Motor neuron (in vitro differentiated cells): Measurements from ENCODE around the gene ME3. TPM values are rescaled to one million over a fixed set of nuclear protein-coding genes. Genes with fewer than 3 reads are reported as not detected.

ENCODE experiments used
- ATAC-seq, 8 experiments: fragments of 200-7000 bp; cut with Tn5 transposase; replicated peaks in 6 of 8; 2 replicates each; pipeline ENCODE4 v1.8.0; 2021; ENCODE audit warnings: mild to moderate bottlenecking in 8 of 8, moderate library complexity in 8 of 8
- H3K27ac ChIP-seq, 2 donors: fragments of 250-450 bp; sonication (Bioruptor Pico); 2 replicates each; pipeline ENCODE4 v1.9.0; 2021; ENCODE audit warnings: antibody characterized with exemption in 2 of 2, mild to moderate bottlenecking in 2 of 2, moderate library complexity in 1 of 2
- H3K4me1 ChIP-seq, 2 donors: fragments of 250-450 bp; sonication (Bioruptor Pico); replicated peaks in 1 of 2; 2 replicates each; pipeline ENCODE4 v1.6.1; 2021; ENCODE audit warnings: antibody characterized with exemption in 2 of 2, mild to moderate bottlenecking in 2 of 2, moderate library complexity in 1 of 2
- H3K4me3 ChIP-seq, 5 donors: fragments of 250-450 bp; sonication (Bioruptor Pico); 2 replicates each; pipeline ENCODE4 v1.9.0; 2021; ENCODE audit warnings: antibody characterized with exemption in 5 of 5, mild to moderate bottlenecking in 5 of 5, moderate library complexity in 4 of 5
- WGBS, 10 experiments: fragments of 450-650 bp; shearing (Covaris generic); methylation state at CpG; one replicate each; pipeline ENCODE4 v1.0.0; 2022; 5-methylcytosine and 5-hydroxymethylcytosine counted together
- in situ Hi-C, 9 experiments: fragments of 400-800 bp; cut with MboI; loops; one replicate each; pipeline ENCODE4 v1.15.0; 2021; ENCODE audit warnings: low sequenced_read_pairs in 9 of 9, low pct_unique_long_range_greater_than_20kb in 2 of 9; ENCODE audit not compliant: unreplicated experiment in 9 of 9
- total RNA-seq, 8 experiments: library from RNA; unstranded; fragments of 300-600 nt; gene quantifications; 2 replicates each; pipeline versions ENCODE4 v1.2.3 to v1.2.4, GENCODE V29; 2022

ME3 gene
- total RNA-seq, 8 experiments from 2014 or later = 3.3 to 13.0 (median 9.6) TPM

DNA sequence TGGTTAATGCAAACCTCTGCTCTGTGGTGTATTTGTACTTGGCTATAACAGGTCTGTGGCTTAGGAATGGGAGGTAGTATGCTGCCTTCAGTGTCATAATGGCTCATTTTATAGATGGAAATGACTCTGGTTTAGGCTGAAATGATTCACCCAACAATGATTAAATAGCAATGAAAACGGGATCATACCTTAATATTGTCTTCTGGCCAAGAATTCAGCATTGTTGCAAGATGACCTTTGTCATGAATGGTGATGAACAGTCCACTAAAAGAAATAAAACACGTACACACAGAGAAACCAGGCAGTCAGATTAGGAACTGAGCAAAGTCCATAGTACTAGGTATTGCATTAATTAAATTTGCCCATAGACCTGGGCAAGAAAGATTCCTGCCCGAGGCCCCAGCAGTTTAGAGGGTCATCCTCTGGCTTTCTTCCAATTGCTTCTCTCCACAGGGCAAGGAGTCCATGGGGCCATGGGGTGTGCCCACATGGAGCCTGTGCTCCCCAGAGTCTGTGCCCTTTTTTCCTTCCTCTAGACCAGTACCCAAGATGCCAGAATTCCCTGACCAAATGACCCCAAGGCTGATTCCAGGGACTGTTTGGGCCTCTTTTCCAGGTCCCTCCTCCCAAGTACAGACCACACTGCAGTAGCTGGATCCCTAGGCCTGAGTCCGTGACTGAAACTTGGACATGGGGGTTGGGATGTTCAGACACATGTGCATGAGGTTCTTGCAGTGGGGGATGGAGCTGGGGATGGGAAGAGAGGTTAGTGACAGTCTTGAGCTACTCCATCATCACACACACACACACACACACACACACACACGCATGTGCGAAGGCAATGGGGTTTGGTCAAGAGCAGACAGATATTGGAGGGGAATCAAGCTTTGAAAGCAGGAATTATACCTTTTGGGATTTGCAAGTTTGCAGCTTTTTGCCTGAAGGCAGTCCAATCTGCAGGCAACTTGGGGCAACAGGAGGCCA is 163.5 kb downstream of the ME3 start:
- WGBS, 10 experiments = 14 to 100% (median 72%) methylated on average over 1 to 4 of the region's 6 CpGs
- ATAC-seq = no peak
- peaks cover 2 to 3% of the 10 kb centered on the region in 2 donors for H3K4me1 ChIP-seq

DNA sequence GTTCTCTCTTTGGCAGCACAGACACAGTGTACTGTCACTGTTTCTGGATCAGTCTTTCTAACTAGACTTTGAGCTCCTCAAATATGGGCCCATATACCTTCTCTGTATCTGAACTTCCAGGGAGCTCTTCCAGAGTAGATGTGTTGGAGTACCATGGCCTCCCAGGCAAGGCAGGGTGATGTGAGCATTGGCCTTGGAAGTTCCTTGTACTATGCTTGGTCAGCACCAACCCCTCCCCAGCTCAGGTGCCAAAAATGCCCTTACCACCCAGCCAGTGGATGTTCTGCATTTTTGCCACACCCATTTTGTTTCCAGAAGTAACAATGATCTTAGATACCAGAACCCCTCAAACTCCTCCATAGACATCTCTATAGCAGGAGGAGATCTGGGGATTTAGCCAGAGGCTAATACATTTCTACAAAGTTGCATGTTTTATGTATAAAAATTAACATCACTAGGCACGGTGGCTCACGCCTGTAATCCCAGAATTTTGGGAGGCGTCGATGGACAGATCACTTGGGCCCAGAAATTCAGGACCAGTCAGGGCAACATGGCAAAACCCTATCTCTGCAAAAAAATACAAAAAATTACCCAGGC is 165.1 kb downstream of the ME3 start:
- Histone ChIP-seq H3K4me3 (no peak overlapping the region), H3K4me1 (peaks cover 10% of the 10 kb centered on the region in 2 donors), H3K27ac (no peak overlapping the region)
- in situ Hi-C loops = loop anchor here in 1 of 9 experiments (25.0 kb wide), 1 partner anchor 105 kb away; no protein-coding TSS in a partner anchor
- WGBS, 10 experiments = 0 to 100% (median 84%) methylated on average over 1 to 4 of the region's 4 CpGs; no CpG with 5 or more reads in 4 of the 10 experiments
- peak in 3 of 8 experiments; percentile 72 to 86 (median 85) for ATAC-seq

More for the DNA sequence above, 163.5 kb downstream of the ME3 start:
- H3K27ac ChIP-seq = no peak overlapping the region
- in situ Hi-C loops = loop anchor here in 1 of 9 experiments (25.0 kb wide), 1 partner anchor 103 kb away; no protein-coding TSS in a partner anchor
- H3K4me3 ChIP-seq = no peak overlapping the region

DNA sequence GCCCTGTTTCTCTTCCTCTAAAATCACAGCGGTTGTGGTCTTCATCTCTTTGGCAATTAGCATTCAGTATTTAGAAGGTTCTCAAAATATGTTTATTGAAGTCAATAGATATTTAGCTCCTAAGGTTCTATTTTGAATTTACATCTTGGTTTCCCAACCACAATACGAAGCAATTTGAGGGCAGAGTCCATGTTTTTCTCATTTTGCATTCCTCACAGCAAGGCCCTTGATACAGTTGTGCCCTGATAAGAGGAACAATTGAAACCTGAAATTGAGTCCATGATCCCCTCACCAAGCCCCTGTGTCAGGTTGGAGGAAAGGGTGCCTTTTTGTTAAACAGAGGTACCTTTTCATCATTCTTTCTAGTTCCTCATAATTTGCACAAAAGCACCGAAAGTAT is 166.2 kb downstream of the ME3 start:
- no peak for ATAC-seq
- in situ Hi-C loops = loop anchor here in 1 of 9 experiments (25.0 kb wide), 1 partner anchor 106 kb away; no protein-coding TSS in a partner anchor
- Histone ChIP-seq H3K4me1 (peaks cover 10% of the 10 kb centered on the region in 2 donors), H3K4me3 (no peak overlapping the region), H3K27ac (no peak overlapping the region)
- WGBS, 10 experiments = 83 to 100% (median 100%) methylated on average over 1 to 3 of the region's 3 CpGs; no CpG with 5 or more reads in 2 of the 10 experiments

DNA sequence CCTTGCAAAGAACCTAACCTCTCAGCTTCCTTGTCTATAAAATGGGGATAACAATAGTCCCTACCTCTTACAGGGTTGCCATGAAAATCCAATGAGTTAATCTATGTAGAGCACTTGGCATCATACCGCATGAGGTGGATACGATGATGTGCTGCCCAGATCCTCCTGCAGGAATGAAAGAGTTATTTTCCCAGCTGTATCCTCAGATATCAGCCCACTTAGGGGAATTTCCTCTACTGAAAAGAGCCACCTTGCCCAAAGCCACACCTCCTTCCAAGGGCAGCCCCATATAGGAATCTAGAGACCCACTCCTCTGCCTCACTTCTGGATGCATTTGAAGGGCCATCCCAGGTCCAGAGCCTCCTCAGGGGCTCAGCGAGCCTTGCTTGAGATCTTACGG is 169.3 kb downstream of the ME3 start:
- WGBS, 10 experiments = 72 to 100% (median 99%) methylated on average over 1 to 4 of the region's 4 CpGs; no CpG with 5 or more reads in 2 of the 10 experiments
- no peak overlapping the region for H3K27ac ChIP-seq
- no peak for ATAC-seq
- in situ Hi-C loops = loop anchor here in 1 of 9 experiments (25.0 kb wide), 1 partner anchor 109 kb away; no protein-coding TSS in a partner anchor
- H3K4me3 ChIP-seq = no peak overlapping the region
- H3K4me1 ChIP-seq = peaks cover 10% of the 10 kb centered on the region in 2 donors

DNA sequence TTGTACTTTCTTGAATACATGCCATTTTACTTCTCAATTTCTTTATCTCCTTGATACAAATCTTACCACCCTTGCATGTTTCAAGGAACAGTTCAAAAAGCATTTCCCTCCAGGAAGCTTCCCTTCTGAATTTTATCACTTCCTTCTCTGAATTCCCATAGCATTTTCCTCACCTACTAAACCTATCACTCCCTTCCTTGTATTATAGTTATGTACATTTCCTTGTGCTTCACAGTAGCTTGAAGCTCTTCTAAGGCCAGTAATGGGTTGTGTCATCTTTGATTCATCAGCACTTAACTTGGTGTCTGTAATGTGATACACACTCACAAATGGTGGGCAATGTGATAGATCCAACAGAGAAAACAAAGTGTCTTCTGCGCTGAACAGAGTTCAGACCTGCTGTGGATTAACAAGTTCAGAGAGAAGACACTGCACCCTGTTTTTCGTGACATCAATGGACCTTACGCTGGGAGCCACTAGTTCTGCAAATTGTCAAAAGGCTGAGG is 170.2 kb downstream of the ME3 start:
- ATAC-seq = peak in 2 of 8 experiments; percentile 20 to 46
- in situ Hi-C loops = loop anchor here in 1 of 9 experiments (25.0 kb wide), 1 partner anchor 110 kb away; no protein-coding TSS in a partner anchor
- WGBS, 10 experiments = 75 to 100% (median 100%) methylated on average over 1 to 2 of the region's 3 CpGs; no CpG with 5 or more reads in 2 of the 10 experiments

DNA sequence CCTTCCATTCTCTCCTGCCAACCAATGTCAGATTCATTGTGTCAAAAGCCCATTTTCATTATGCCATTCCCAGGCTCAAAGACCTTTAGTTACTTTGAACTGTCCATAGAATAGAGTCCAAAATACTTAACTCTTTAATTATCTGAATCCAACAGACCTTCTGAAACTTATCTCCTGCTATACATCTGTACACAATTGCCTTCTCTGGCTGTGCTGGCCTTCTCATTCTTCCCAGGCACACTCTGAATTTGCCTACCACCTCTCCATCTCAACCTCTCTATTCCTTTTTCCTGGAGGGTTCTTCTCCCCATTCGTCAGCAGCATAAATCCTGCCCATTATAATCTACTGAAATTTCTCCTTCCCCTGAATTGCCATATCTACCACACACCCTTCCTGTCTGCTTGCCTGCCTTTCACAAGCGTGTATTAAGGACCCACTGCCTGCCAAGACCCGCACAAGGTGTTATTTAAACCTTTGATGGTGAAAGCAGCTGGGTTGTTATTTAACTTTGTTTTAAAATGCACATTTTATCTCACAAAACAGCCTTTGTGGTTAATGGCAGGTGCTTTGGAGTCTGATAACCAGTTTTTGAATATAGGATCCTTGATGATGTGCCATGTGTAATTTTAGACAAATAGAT is 171.8 kb downstream of the ME3 start:
- Histone ChIP-seq H3K4me1 (peaks cover 10% of the 10 kb centered on the region in 2 donors), H3K27ac (no peak overlapping the region), H3K4me3 (no peak overlapping the region)
- no peak for ATAC-seq
- 43 to 100% (median 74%) methylated on average over 1 to 3 of the region's 3 CpGs; no CpG with 5 or more reads in 2 of the 10 experiments for WGBS, 10 experiments
- in situ Hi-C loops = loop anchor here in 1 of 9 experiments (25.0 kb wide), 1 partner anchor 112 kb away; no protein-coding TSS in a partner anchor

More for the DNA sequence above, 170.2 kb downstream of the ME3 start:
- no peak overlapping the region for H3K4me3 ChIP-seq
- H3K27ac ChIP-seq = no peak overlapping the region
- H3K4me1 ChIP-seq = peaks cover 10% of the 10 kb centered on the region in 2 donors

DNA sequence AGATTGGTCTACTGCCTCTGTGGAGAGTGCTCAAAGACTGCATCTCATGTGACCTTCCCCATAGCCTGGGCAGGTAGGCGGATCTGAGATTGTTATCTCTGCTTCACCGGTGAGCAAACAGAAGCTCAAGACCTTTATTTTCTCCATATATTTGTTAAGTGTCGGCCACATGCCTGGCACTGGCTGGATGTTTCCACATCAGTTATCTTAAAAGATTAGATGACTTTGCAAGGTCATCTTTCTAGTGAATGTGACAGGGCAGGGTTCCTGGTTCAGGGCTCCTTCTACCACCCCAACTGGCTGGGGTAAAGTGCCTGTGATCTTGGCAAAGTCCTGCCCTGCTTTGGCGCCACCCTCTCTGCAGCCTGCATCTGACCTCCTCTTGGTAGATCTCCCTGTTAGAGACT is 172.7 kb downstream of the ME3 start:
- in situ Hi-C loops = loop anchor here in 1 of 9 experiments (25.0 kb wide), 1 partner anchor 113 kb away; no protein-coding TSS in a partner anchor
- ATAC-seq = no peak

DNA sequence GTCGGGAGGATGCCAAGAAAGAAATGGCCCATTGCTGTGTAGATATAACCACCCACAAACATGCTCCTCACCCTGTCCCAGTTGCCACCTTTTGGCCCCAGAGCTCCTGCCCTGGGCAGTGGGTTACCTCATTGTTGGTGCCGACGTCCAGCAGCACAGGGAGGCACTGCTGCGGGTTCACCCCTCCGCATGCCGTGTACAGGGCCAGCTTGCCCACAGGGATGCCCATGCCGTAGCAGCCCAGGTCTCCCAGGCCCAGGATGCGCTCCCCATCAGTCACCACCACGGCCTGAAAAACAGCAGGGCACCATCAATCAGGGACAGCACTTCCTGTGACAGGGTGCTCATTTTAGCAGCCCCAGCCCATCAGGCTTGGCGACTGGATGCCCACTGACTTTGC is 174.6 kb downstream of the ME3 start:
- no peaks in the 10 kb centered on the region for H3K4me1 ChIP-seq
- in situ Hi-C loops = no loop called here

More for the DNA sequence above, 172.7 kb downstream of the ME3 start:
- WGBS, 10 experiments = 75 to 100% (median 89%) methylated on average over 1 to 4 of the region's 4 CpGs; no CpG with 5 or more reads in 3 of the 10 experiments
- H3K27ac ChIP-seq = no peak overlapping the region
- no peak overlapping the region for H3K4me3 ChIP-seq
- peaks cover 10% of the 10 kb centered on the region in 2 donors for H3K4me1 ChIP-seq

DNA sequence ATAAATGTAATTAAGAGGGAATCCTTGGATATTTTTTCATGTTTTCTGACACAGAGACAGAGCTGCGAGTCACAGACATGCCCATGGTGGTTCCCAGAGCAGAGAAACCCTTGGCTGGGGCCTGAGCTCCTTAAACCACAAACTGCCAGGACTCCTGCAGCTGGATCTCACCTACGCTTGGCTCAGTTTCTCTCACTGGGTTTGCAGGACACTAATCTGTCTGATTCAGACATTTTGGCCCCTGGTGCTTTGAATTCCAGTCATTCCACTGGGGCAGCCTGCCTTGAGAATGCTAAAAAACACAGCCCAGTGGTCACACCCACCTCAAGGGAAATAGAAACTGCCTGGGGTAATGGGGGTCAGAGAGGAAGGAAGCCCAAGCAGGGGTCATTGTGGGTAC is 175.1 kb downstream of the ME3 start:
- 20 to 100% (median 92%) methylated on average over 1 to 2 of the region's 2 CpGs; no CpG with 5 or more reads in 5 of the 10 experiments for WGBS, 10 experiments
- Histone ChIP-seq H3K4me1 (no peaks in the 10 kb centered on the region), H3K27ac (no peak overlapping the region), H3K4me3 (no peak overlapping the region)
- in situ Hi-C loops = no loop called here
- ATAC-seq = peak in 2 of 8 experiments; percentile 58 to 75

More for the DNA sequence above, 174.6 kb downstream of the ME3 start:
- 74 to 100% (median 97%) methylated on average over 1 to 8 of the region's 10 CpGs; no CpG with 5 or more reads in 5 of the 10 experiments for WGBS, 10 experiments
- H3K27ac ChIP-seq = no peak overlapping the region
- no peak for ATAC-seq
- H3K4me3 ChIP-seq = no peak overlapping the region

DNA sequence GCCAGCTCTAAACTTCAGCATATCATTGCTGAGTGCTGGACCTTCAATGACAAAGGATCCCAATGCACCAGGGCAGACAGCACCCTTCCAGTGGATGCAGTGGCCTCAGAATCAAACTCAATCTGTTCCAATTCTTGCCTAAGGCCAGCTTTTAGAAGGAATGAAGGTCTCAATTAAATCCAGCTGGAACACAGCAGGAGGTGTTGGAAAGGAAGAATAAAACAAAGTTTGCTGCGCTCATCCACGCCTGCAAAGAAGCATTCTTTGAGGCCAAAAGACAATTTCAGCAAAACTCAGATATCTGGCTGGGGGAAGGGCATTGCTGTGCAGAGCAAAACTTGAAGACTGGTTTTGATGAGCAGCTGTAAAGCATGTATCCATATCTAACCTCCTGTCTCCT is 177.1 kb downstream of the ME3 start:
- Histone ChIP-seq H3K4me3 (no peak overlapping the region), H3K4me1 (no peaks in the 10 kb centered on the region), H3K27ac (no peak overlapping the region)
- 68 to 94% (median 84%) methylated on average over 2 of the region's 2 CpGs; no CpG with 5 or more reads in 5 of the 10 experiments for WGBS, 10 experiments
- no peak for ATAC-seq
- in situ Hi-C loops = no loop called here

DNA sequence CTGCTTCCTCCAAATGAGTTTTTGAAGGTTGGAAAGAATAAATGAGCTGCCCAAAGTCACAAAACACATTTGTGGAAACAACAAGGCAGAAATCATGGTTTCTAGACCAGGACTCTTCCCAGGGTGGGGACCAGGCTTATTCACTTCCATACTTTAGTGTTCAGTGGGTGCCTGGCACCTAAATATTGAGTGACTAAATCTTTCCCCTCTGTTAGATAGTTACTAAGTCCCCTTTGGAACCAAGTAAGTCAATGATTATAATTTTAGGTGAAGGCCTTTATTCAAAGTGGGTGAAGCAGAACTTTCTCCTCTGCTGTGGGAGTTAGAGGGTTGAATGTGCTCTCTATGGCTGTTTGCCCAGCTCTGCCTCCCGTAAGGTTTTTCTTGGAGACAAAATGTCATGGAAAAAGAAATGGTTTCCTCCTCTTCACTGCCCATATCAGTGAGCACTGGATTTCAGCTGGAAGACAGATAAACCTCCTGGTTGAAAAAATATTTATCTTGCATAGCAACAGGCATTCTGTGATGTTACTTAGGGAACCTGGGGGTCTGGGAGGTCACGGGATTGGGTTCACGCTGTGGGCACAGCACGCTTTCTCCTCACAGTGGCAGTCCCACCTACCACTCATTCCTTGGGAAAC is 179.9 kb downstream of the ME3 start:
- Histone ChIP-seq H3K4me3 (no peak overlapping the region), H3K4me1 (no peaks in the 10 kb centered on the region), H3K27ac (no peak overlapping the region)
- peak in 1 of 8 experiments; percentile 54 for ATAC-seq
- 80 to 100% (median 100%) methylated on average over 1 to 3 of the region's 4 CpGs; no CpG with 5 or more reads in 2 of the 10 experiments for WGBS, 10 experiments
- in situ Hi-C loops = no loop called here

DNA sequence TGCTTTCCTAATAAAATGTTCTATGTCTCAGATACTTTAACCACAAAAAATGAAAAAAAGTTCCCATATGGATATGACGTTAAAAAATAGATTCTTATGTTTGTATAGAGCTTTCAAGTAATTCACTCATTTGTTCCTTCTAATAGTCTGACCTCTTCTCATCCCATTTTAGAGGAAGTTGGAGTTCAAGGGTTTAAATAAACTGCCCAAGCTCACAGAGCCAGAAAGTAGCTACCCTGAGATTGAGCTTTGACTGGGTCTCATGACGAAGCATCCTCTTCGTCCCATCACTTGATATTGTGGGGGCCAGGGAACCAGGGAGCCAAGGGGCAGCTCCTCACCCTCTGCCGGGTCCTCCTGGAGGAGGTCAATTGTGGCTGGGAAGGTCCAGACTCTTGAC is 181.4 kb downstream of the ME3 start:
- no peak overlapping the region for H3K4me3 ChIP-seq
- WGBS, 10 experiments = 33 to 100% (median 96%) methylated on average over 1 to 4 of the region's 4 CpGs
- ATAC-seq = no peak
- no peak overlapping the region for H3K27ac ChIP-seq
- in situ Hi-C loops = no loop called here
- peaks cover 12 to 13% of the 10 kb centered on the region in 2 donors for H3K4me1 ChIP-seq
